ENCODE data around the gene RANBP17.
"Not testable (repeated sequence)": the region's sequence is repeated elsewhere in the genome, so short reads cannot be mapped to it uniquely, and the experiment has no call there.

Gene RANBP17

GRCh38 chr5:170826117-170826516, 35.7 kb upstream of the RANBP17 start:
- DNase-seq (ENCODE audit: low read depth in 2 of 2) = no peak
- no peak overlapping the region for H3K4me3 ChIP-seq (replicated peaks in 1 of 2; ENCODE audit: low read depth in 2 of 2, low read length in 2 of 2)
- TF ChIP-seq, protein P1, sequence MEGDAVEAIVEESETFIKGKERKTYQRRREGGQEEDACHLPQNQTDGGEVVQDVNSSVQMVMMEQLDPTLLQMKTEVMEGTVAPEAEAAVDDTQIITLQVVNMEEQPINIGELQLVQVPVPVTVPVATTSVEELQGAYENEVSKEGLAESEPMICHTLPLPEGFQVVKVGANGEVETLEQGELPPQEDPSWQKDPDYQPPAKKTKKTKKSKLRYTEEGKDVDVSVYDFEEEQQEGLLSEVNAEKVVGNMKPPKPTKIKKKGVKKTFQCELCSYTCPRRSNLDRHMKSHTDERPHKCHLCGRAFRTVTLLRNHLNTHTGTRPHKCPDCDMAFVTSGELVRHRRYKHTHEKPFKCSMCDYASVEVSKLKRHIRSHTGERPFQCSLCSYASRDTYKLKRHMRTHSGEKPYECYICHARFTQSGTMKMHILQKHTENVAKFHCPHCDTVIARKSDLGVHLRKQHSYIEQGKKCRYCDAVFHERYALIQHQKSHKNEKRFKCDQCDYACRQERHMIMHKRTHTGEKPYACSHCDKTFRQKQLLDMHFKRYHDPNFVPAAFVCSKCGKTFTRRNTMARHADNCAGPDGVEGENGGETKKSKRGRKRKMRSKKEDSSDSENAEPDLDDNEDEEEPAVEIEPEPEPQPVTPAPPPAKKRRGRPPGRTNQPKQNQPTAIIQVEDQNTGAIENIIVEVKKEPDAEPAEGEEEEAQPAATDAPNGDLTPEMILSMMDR (IDR thresholded peaks at IDR 0.05; ENCODE audit: low read depth, low read length) = no peak

- H3K4me3 ChIP-seq (replicated peaks in 1 of 2; ENCODE audit: low read depth in 2 of 2, low read length in 2 of 2) = no peak overlapping the region
- TF ChIP-seq, protein P1 (IDR thresholded peaks at IDR 0.05; ENCODE audit: low read depth, low read length) = no peak
- no peak for DNase-seq (ENCODE audit: low read depth in 2 of 2)
These were observed 29.6 kb upstream of the RANBP17 start for GRCh38 chr5:170832241-170832640.

DNA sequence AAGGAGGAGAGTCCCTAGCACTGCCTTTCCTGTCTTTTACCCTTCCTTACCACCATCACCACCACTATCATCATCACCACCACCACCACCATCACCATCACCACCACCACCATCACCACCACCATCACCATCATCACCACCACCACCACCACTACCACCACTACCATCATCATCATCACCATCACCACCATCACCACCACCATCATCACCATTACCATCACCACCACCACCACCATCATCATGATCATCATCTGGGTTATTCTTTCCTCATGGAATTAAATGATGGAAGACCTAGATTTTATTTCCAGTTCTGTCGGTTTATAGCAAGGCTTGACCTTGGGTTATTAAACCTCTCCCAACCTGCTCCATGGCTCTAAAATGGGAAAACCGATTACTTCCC, 27.8 kb upstream of the RANBP17 start:
- not testable (repeated sequence) for DNase-seq (ENCODE audit: low read depth in 2 of 2); H3K4me3 ChIP-seq (replicated peaks in 1 of 2; ENCODE audit: low read depth in 2 of 2, low read length in 2 of 2)

- H3K4me3 ChIP-seq (replicated peaks in 1 of 2; ENCODE audit: low read depth in 2 of 2, low read length in 2 of 2) = no peak overlapping the region
- TF ChIP-seq, protein P1 (IDR thresholded peaks at IDR 0.05; ENCODE audit: low read depth, low read length) = no peak
- DNase-seq (ENCODE audit: low read depth in 2 of 2) = no peak
These were observed 25.6 kb upstream of the RANBP17 start for GRCh38 chr5:170836226-170836625.

DNA sequence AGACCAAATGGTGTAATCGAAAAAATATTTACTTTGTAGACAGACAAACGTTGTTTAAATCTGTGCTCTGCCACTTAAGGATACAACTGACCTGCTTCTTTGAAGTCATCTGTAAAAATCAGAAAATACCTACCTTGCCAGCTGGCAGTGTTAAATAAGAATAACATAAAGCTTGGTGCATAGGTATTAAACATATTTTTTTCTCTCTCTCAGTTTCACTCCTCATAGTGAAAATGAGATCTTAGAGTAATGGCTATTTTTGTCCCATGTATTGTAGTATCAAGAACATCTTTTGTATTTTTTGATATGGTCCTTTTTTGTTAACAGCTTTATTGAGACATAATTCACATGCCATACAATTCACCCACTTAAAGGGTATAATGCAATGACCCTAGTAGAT, 17.9 kb upstream of the RANBP17 start:
- TF ChIP-seq, protein P1 (IDR thresholded peaks at IDR 0.05; ENCODE audit: low read depth, low read length) = no peak
- no peak overlapping the region for H3K4me3 ChIP-seq (replicated peaks in 1 of 2; ENCODE audit: low read depth in 2 of 2, low read length in 2 of 2)
- DNase-seq (ENCODE audit: low read depth in 2 of 2) = no peak

DNA sequence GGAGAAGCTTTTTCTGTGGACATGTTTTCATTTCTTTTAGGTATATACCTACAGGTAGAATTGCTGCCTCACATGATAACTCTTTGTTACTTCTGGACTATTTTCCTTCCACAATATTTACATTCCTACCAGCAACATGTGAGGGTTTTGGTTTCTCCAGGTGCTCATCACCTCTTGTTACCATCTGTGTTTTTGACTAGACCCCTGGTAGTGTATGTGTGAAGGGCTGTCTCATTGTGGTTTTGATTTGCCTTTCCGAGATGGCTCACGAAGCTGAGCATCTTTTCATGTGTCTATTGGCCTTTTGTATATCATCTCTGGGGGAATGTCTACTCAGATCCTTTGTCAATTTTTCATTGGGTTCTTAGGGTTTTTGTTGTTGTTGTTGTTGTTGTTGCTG, 17.2 kb upstream of the RANBP17 start:
- no peak for DNase-seq (ENCODE audit: low read depth in 2 of 2)
- no peak overlapping the region for H3K4me3 ChIP-seq (replicated peaks in 1 of 2; ENCODE audit: low read depth in 2 of 2, low read length in 2 of 2)
- TF ChIP-seq, protein P1 (IDR thresholded peaks at IDR 0.05; ENCODE audit: low read depth, low read length) = no peak

GRCh38 chr5:170846416-170846815, 15.4 kb upstream of the RANBP17 start:
- TF ChIP-seq, protein P1 (IDR thresholded peaks at IDR 0.05; ENCODE audit: low read depth, low read length) = no peak
- peak in 1 of 2 donors; percentile 62 for DNase-seq (ENCODE audit: low read depth in 2 of 2)
- H3K4me3 ChIP-seq (replicated peaks in 1 of 2; ENCODE audit: low read depth in 2 of 2, low read length in 2 of 2) = no peak overlapping the region

Measured in cardiac fibroblast (primary cell).